K562 (cell line): ENCODE results near the gene PODXL. TPM values are rescaled to one million over a fixed set of nuclear protein-coding genes. Genes with fewer than 3 reads are reported as not detected.

ENCODE experiments used
- ATAC-seq: fragments of 200-7000 bp; cut with Tn5 transposase; 3 replicates; pipeline ENCODE4 v1.9.1; 2020; ENCODE audit warnings: moderate library complexity
- BruUV-seq: library from RNA; stranded (reverse); fragments of 400-500 nt; replicated peaks from 2 replicates; lab custom pipeline; 2021; lab: Mats Ljungman, UMichigan
- CTCF ChIA-PET: fragments of 300-600 bp; formaldehyde crosslinking; extraction: SDS; loops from one replicate; lab custom pipeline; 2021; ENCODE audit warnings: low intra/inter-chr PET ratio; lab: Yijun Ruan, JAX
- POLR2A ChIA-PET: fragments of 300-600, 350-650 bp; sonication (Branson Sonifier 250); formaldehyde crosslinking; extraction: SDS; loops from one replicate; lab custom pipeline; 2021; ENCODE audit warnings: antibody characterized with exemption, inconsistent platforms; lab: Yijun Ruan, JAX
- DNase-seq, 4 experiments: peaks; one replicate each; pipeline versions ENCODE4 v3.0.0 to v3.0.0-alpha.2; 2011 to 2018; ENCODE audit warnings: low spot score in 3 of 4, mixed read lengths in 3 of 4; ENCODE audit errors: extremely low read depth in 1 of 4
- FAIRE-seq: peaks from 2 replicates; lab custom pipeline; 2011; peaks lifted over from hg19 to GRCh38; lab: Jason Lieb, UNC
- H2AFZ ChIP-seq: 2 replicates; pipeline ENCODE4 v1.6.0; 2011; ENCODE audit warnings: low read depth, low read length, control low read depth, inconsistent platforms
- H3K27ac ChIP-seq: fragments of 200-600 bp; 3 replicates; pipeline ENCODE4 v1.8.0; 2011; ENCODE audit warnings: low read depth, mild to moderate bottlenecking, control low read depth, inconsistent platforms, low read length, moderate library complexity, mixed read lengths; ENCODE audit errors: extremely low read depth
- H3K27me3 ChIP-seq, 2 experiments: fragments of 300-600 bp in 1 of 2; 2 replicates in 1 of 2; 3 replicates in 1 of 2; pipeline versions ENCODE4 v1.6.0 to v1.8.0; 2011; ENCODE audit warnings: inconsistent platforms in 2 of 2, low read length in 2 of 2, mild to moderate bottlenecking in 1 of 2, mixed read lengths in 1 of 2, moderate library complexity in 1 of 2; ENCODE audit not compliant: control insufficient read depth in 2 of 2, insufficient read depth in 2 of 2
- H3K36me3 ChIP-seq: fragments of 300-600 bp; 3 replicates; pipeline ENCODE4 v1.8.0; 2011; ENCODE audit warnings: mild to moderate bottlenecking, low read length, inconsistent platforms; ENCODE audit not compliant: control insufficient read depth, insufficient read depth
- H3K4me1 ChIP-seq, 2 experiments: fragments of 200-600 bp in 1 of 2; replicated peaks in 1 of 2; 2 replicates in 1 of 2; 3 replicates in 1 of 2; pipeline versions ENCODE4 v1.5.1 to v1.8.0; 2011; ENCODE audit warnings: inconsistent platforms in 2 of 2, low read length in 2 of 2, mild to moderate bottlenecking in 1 of 2, mixed read lengths in 1 of 2, moderate library complexity in 1 of 2; ENCODE audit not compliant: control insufficient read depth in 2 of 2, insufficient read depth in 2 of 2
- H3K4me2 ChIP-seq: 2 replicates; pipeline ENCODE4 v1.6.1; 2011; ENCODE audit warnings: low read length, control low read depth, inconsistent platforms, mixed read lengths; ENCODE audit not compliant: insufficient read depth
- H3K4me3 ChIP-seq: fragments of 200-600 bp; sonication (generic), shearing (Covaris generic); 2 replicates; pipeline ENCODE4 v1.5.1; 2016; ENCODE audit warnings: control low read depth, inconsistent platforms
- H3K79me2 ChIP-seq: fragments of 200-600 bp; 3 replicates; pipeline ENCODE4 v1.8.0; 2011; ENCODE audit warnings: low read length, inconsistent platforms; ENCODE audit not compliant: control insufficient read depth, insufficient read depth
- H3K9ac ChIP-seq, 2 experiments: 2 replicates each; pipeline versions ENCODE4 v1.6.0 to v1.6.1; 2011; ENCODE audit warnings: low read depth in 2 of 2, low read length in 2 of 2, control low read depth in 1 of 2, inconsistent platforms in 1 of 2, mild to moderate bottlenecking in 1 of 2, mixed read lengths in 1 of 2; ENCODE audit not compliant: insufficient read depth in 1 of 2
- H3K9me1 ChIP-seq: one replicate; pipeline ENCODE4 v1.6.0; 2011; ENCODE audit warnings: inconsistent platforms, mild to moderate bottlenecking, low read length, moderate library complexity; ENCODE audit not compliant: control insufficient read depth, insufficient read depth
- H3K9me3 ChIP-seq: replicated peaks from 2 replicates; pipeline ENCODE4 v1.5.1; 2011; ENCODE audit warnings: low read depth, low read length, inconsistent platforms; ENCODE audit not compliant: control insufficient read depth, insufficient read depth
- H4K20me1 ChIP-seq: replicated peaks from 2 replicates; pipeline ENCODE4 v1.6.1; 2011; ENCODE audit warnings: low read length, inconsistent platforms, mixed read lengths; ENCODE audit not compliant: control insufficient read depth, insufficient read depth
- CC2D1A ChIP-seq: fragments of 450-650 bp; IDR thresholded peaks from 2 replicates; pipeline ENCODE4 v1.6.1; 2017; ENCODE audit warnings: mild to moderate bottlenecking
- EHMT2 ChIP-seq: fragments of 450-650 bp; IDR thresholded peaks from 2 replicates; pipeline ENCODE4 v1.6.1; 2018; ENCODE audit warnings: antibody characterized with exemption
- HOMEZ ChIP-seq: fragments of 250-450 bp; sonication (Bioruptor Pico); IDR thresholded peaks from 2 replicates; pipeline ENCODE4 v1.4.0; 2020; ENCODE audit warnings: mild to moderate bottlenecking, moderate library complexity
- NEUROD1 ChIP-seq: fragments of 150-350 bp; IDR thresholded peaks from 2 replicates; pipeline ENCODE4 v1.6.1; 2014; ENCODE audit warnings: borderline replicate concordance, low read length, low read depth; ENCODE audit not compliant: partially characterized antibody
- PRPF4 ChIP-seq: fragments of 200-400 bp; formaldehyde crosslinking; IDR thresholded peaks from one replicate; pipeline ENCODE4 v1.6.1; 2017; ENCODE audit warnings: low read length, low read depth, mild to moderate bottlenecking; ENCODE audit not compliant: insufficient read depth, poor library complexity, severe bottlenecking
- U2AF2 ChIP-seq: fragments of 200-400 bp; formaldehyde crosslinking; optimal IDR thresholded peaks from 2 replicates; pipeline ENCODE3; 2017; ENCODE audit warnings: low read depth, mild to moderate bottlenecking, low read length
- WGBS: fragments of 100-300 bp; shearing (Covaris generic); methylation state at CpG from one replicate; pipeline ENCODE4 v1.1.6; 2016; ENCODE audit warnings: low coverage, mixed read lengths; ENCODE audit not compliant: insufficient coverage; ENCODE audit errors: missing lambda C conversion rate; 5-methylcytosine and 5-hydroxymethylcytosine counted together
- in situ Hi-C: fragments of 300-500 bp; cut with MboI; formaldehyde crosslinking; loops from 4 replicates; pipeline ENCODE4 v1.15.0; 2018; ENCODE audit warnings: inconsistent platforms, mixed read lengths
- intact Hi-C: fragments of 100-400 bp; cut with micrococcal nuclease; formaldehyde crosslinking; loops from 2 replicates; pipeline ENCODE4 v1.14.2; 2022
- polyA plus RNA-seq, 8 experiments: library from polyadenylated mRNA; depleted of rRNA in 4 of 8; stranded (reverse) in 5 of 8; unstranded in 3 of 8; fragments of >200 nt; fragmentation: Nextera tagmentation in 2 of 8; fragmentation: Illumina TruSeq in 1 of 8; extraction: Ambion mirVana in 2 of 8; extraction: Trizol in 1 of 8; gene quantifications; 2 replicates each; pipeline versions ENCODE4 v1.2.1 to v1.2.3, GENCODE V29; 2011 to 2014; ENCODE audit warnings: inconsistent platforms in 1 of 8, missing spikeins in 1 of 8
- total RNA-seq, 7 experiments: library from RNA; depleted of rRNA in 6 of 7; stranded (reverse); fragments of >200 nt in 6 of 7; fragmentation: Illumina TruSeq in 2 of 7; extraction: Trizol in 2 of 7; gene quantifications; 2 replicates each; pipeline versions ENCODE4 v1.2.1 to v1.2.3, GENCODE V29; 2011 to 2021; ENCODE audit warnings: low replicate concordance in 1 of 7
- TF ChIP-seq, protein P1 (sequence below), 2 experiments: fragments of 450-650 bp; formaldehyde crosslinking in 1 of 2; IDR thresholded peaks; 2 replicates each; pipeline versions ENCODE4 v1.4.0 to v1.6.1; 2014 to 2020; ENCODE audit warnings: mild to moderate bottlenecking in 2 of 2, borderline replicate concordance in 1 of 2, low read depth in 1 of 2
- TF ChIP-seq, protein P2 (sequence below): sonication (generic); formaldehyde crosslinking; IDR thresholded peaks from 2 replicates; pipeline ENCODE4 v1.5.0; 2020; ENCODE audit warnings: missing genetic modification reagents

Gene PODXL
- total and polyA plus RNA-seq, 9 of the 15 experiments (the other 6 are each of a cell fraction or from before 2014, with no cell fraction given) = 0.01 to 0.73 (median 0.07) TPM

DNA sequence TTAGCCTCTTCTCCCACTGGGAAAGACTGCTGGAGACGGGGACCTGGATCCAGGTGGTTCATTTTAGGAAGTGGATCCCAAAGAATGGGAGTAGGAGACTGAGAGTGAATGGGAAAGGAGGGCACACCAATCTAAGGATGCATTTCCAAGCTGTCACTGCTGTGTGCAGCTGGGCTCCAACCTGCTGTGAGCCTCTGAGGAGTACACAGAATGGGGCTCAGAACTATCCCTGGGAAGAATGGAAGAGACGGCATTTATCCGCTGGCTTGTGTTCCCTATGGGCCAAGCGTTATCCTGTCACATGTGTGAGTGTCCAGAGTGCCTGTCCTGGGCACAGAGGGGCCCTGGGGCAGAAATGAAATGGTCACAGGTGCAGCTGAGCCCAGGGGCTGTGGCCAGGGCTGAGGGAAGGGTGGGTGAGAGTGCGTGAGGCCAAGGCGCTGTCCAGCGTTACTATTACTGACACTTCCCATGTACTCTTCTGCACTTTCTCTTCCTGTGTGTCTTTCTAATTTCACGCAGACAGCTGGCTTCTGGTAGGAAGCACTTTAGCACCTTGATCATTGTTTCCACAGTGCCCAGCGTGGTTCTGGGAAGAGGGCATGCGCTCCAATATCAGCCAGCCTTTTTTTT is 35.4 kb upstream of the PODXL start:
- peaks cover 10% of the 10 kb centered on the region for H4K20me1 ChIP-seq
- FAIRE-seq = no peak
- WGBS = 17% methylated on average over 10 of the region's 10 CpGs
- H2AFZ ChIP-seq = no peak overlapping the region
- H3K9me3 ChIP-seq = no peaks in the 10 kb centered on the region
- H3K4me1 ChIP-seq = peaks cover 3 to 8% of the 10 kb centered on the region in 2 experiments; a peak in 3 of 5 replicates
- H3K36me3 ChIP-seq = no peaks in the 10 kb centered on the region
- POLR2A ChIA-PET = no interaction called here
- H3K9ac ChIP-seq = no peak overlapping the region
- in situ Hi-C loops = no loop called here
- no peak for TF ChIP-seq U2AF2
- TF ChIP-seq, protein P1, sequence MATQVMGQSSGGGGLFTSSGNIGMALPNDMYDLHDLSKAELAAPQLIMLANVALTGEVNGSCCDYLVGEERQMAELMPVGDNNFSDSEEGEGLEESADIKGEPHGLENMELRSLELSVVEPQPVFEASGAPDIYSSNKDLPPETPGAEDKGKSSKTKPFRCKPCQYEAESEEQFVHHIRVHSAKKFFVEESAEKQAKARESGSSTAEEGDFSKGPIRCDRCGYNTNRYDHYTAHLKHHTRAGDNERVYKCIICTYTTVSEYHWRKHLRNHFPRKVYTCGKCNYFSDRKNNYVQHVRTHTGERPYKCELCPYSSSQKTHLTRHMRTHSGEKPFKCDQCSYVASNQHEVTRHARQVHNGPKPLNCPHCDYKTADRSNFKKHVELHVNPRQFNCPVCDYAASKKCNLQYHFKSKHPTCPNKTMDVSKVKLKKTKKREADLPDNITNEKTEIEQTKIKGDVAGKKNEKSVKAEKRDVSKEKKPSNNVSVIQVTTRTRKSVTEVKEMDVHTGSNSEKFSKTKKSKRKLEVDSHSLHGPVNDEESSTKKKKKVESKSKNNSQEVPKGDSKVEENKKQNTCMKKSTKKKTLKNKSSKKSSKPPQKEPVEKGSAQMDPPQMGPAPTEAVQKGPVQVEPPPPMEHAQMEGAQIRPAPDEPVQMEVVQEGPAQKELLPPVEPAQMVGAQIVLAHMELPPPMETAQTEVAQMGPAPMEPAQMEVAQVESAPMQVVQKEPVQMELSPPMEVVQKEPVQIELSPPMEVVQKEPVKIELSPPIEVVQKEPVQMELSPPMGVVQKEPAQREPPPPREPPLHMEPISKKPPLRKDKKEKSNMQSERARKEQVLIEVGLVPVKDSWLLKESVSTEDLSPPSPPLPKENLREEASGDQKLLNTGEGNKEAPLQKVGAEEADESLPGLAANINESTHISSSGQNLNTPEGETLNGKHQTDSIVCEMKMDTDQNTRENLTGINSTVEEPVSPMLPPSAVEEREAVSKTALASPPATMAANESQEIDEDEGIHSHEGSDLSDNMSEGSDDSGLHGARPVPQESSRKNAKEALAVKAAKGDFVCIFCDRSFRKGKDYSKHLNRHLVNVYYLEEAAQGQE (IDR thresholded peaks at IDR 0.05; ENCODE audit: borderline replicate concordance) = peak; percentile 81
- TF ChIP-seq, protein P1 (CRISPR knock-in tag; IDR thresholded peaks at IDR 0.05; ENCODE audit: low read depth) = 0 out of 2 replicates have a peak, but pooled peaks have one; percentile 35
- no peak for TF ChIP-seq CC2D1A
- TF ChIP-seq PRPF4 = no peak
- TF ChIP-seq NEUROD1 = no peak
- TF ChIP-seq, protein P2, sequence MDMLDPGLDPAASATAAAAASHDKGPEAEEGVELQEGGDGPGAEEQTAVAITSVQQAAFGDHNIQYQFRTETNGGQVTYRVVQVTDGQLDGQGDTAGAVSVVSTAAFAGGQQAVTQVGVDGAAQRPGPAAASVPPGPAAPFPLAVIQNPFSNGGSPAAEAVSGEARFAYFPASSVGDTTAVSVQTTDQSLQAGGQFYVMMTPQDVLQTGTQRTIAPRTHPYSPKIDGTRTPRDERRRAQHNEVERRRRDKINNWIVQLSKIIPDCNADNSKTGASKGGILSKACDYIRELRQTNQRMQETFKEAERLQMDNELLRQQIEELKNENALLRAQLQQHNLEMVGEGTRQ (CRISPR knock-in tag) = no peak
- TF ChIP-seq HOMEZ = no peak
- 0 out of 2 replicates have a peak, but pooled peaks have one; percentile 40 for TF ChIP-seq EHMT2
- TF ChIP-seq, all 486 proteins: peak for 2
- DNase-seq (no peak), ATAC-seq (peak; percentile 44; the same call in 2 of the 3 replicates)
- Histone ChIP-seq H3K27me3 (peaks cover 20 to 70% of the 10 kb centered on the region in 2 experiments), H3K79me2 (no peaks in the 10 kb centered on the region), H3K4me3 (no peak overlapping the region), H3K9me1 (no peaks in the 10 kb centered on the region), H3K27ac (no peak overlapping the region), H3K4me2 (no peak overlapping the region)
- CTCF ChIA-PET = no interaction called here
- no TSS peak for BruUV-seq
- intact Hi-C loops = no loop called here
